Dendritic cell treated with granulocyte-macrophage colony-stimulating factor and Interleukin-4, amounts not matched to agents 40 ng/mL and 50 ng/mL, for 4 days (primary cell): Measurements from ENCODE around the gene MBL2.

Experiments used
- H3K27ac Mint-ChIP-seq: one replicate; pipeline ENCODE4 v1.8.0; 2022; ENCODE audit warnings: mild to moderate bottlenecking, mixed read lengths
- H3K27me3 Mint-ChIP-seq: one replicate; pipeline ENCODE4 v1.8.0; 2022; ENCODE audit warnings: mild to moderate bottlenecking, mixed read lengths
- H3K36me3 Mint-ChIP-seq: one replicate; pipeline ENCODE4 v1.8.0; 2022; ENCODE audit warnings: low read depth, mixed read lengths
- H3K4me1 Mint-ChIP-seq: one replicate; pipeline ENCODE4 v1.8.0; 2022; ENCODE audit warnings: low read depth, mixed read lengths
- H3K4me3 Mint-ChIP-seq: one replicate; pipeline ENCODE4 v1.8.0; 2022; ENCODE audit warnings: mild to moderate bottlenecking, moderate library complexity, mixed read lengths
- H3K9me3 Mint-ChIP-seq: one replicate; pipeline ENCODE4 v1.8.0; 2022; ENCODE audit warnings: mixed read lengths
- intact Hi-C: fragments of 100-400 bp; cut with micrococcal nuclease; formaldehyde crosslinking; loops from one replicate; pipeline ENCODE4 v1.15.0; 2022

Gene MBL2

GRCh38 chr10:52740913-52741675, 31.5 kb downstream of the MBL2 start:
- Mint-ChIP-seq H3K4me1 (no peaks in the 10 kb centered on the region), H3K36me3 (no peaks in the 10 kb centered on the region), H3K4me3 (no peak overlapping the region), H3K27me3 (no peaks in the 10 kb centered on the region), H3K27ac (no peak overlapping the region), H3K9me3 (no peaks in the 10 kb centered on the region)
- intact Hi-C loops, result loop anchor here (1.0 kb wide), 1 partner anchor 39 kb away; no protein-coding TSS in a partner anchor

GRCh38 chr10:52740155-52740549, 32.4 kb downstream of the MBL2 start:
- Mint-ChIP-seq H3K4me3 (no peak overlapping the region), H3K4me1 (no peaks in the 10 kb centered on the region), H3K27ac (no peak overlapping the region), H3K27me3 (no peaks in the 10 kb centered on the region), H3K9me3 (peaks cover 3% of the 10 kb centered on the region), H3K36me3 (no peaks in the 10 kb centered on the region)
- intact Hi-C loops, result no loop called here

- Mint-ChIP-seq H3K36me3 (no peaks in the 10 kb centered on the region), H3K27ac (no peak overlapping the region)
- intact Hi-C loops, result no loop called here
Measured at GRCh38 chr10:52739380-52740154, 33.0 kb downstream of the MBL2 start.

GRCh38 chr10:52738951-52739350, 33.6 kb downstream of the MBL2 start:
- Mint-ChIP-seq H3K36me3 (no peaks in the 10 kb centered on the region), H3K27ac (no peak overlapping the region), H3K4me1 (no peaks in the 10 kb centered on the region), H3K9me3 (peaks cover 9% of the 10 kb centered on the region), H3K27me3 (no peaks in the 10 kb centered on the region), H3K4me3 (no peak overlapping the region)
- intact Hi-C loops, result no loop called here

More at GRCh38 chr10:52739380-52740154, 33.0 kb downstream of the MBL2 start:
- no peaks in the 10 kb centered on the region for H3K27me3 Mint-ChIP-seq
- H3K4me1 Mint-ChIP-seq, result no peaks in the 10 kb centered on the region
- H3K4me3 Mint-ChIP-seq, result no peak overlapping the region
- H3K9me3 Mint-ChIP-seq, result peaks cover 8% of the 10 kb centered on the region

- H3K36me3 Mint-ChIP-seq, result no peaks in the 10 kb centered on the region
- no peaks in the 10 kb centered on the region for H3K4me1 Mint-ChIP-seq
- no peak overlapping the region for H3K4me3 Mint-ChIP-seq
- no peak overlapping the region for H3K27ac Mint-ChIP-seq
- H3K27me3 Mint-ChIP-seq, result no peaks in the 10 kb centered on the region
- no peaks in the 10 kb centered on the region for H3K9me3 Mint-ChIP-seq
- intact Hi-C loops, result loop anchor here (1.0 kb wide), 1 partner anchor 85 kb away; no protein-coding TSS in a partner anchor
Measured at GRCh38 chr10:52729271-52730104, 43.1 kb downstream of the MBL2 start.

GRCh38 chr10:52720018-52720417, 52.6 kb downstream of the MBL2 start:
- Mint-ChIP-seq H3K4me1 (no peaks in the 10 kb centered on the region), H3K27me3 (no peaks in the 10 kb centered on the region), H3K9me3 (no peaks in the 10 kb centered on the region), H3K36me3 (no peaks in the 10 kb centered on the region), H3K4me3 (no peak overlapping the region), H3K27ac (no peak overlapping the region)
- intact Hi-C loops, result no loop called here
